ENCODE results near the gene DAPK2. TPM values are rescaled to one million over a fixed set of nuclear protein-coding genes. Genes with fewer than 3 reads are reported as not detected.

The DAPK2 gene
- total RNA-seq, 1 donor from 2014 or later, result 13.5 TPM

GRCh38 chr15:63998489-63998888 lies 47.8 kb downstream of the DAPK2 start:
- DNase-seq (ENCODE audit: low read depth in 2 of 2), result peak in 1 of 2 donors; percentile 13

- no peak for DNase-seq (ENCODE audit: low read depth in 2 of 2)
These were observed 48.4 kb downstream of the DAPK2 start for GRCh38 chr15:63997715-63998442.

- no peak for DNase-seq (ENCODE audit: low read depth in 2 of 2)
These were observed 49.4 kb downstream of the DAPK2 start for GRCh38 chr15:63996794-63997357.

- DNase-seq (ENCODE audit: low read depth in 2 of 2), result no peak
These were observed 50.5 kb downstream of the DAPK2 start for GRCh38 chr15:63995789-63996188.

GRCh38 chr15:63994073-63994600 lies 52.1 kb downstream of the DAPK2 start:
- DNase-seq (ENCODE audit: low read depth in 2 of 2), result no peak

GRCh38 chr15:63992300-63992699 lies 54.0 kb downstream of the DAPK2 start:
- no peak for DNase-seq (ENCODE audit: low read depth in 2 of 2)

- DNase-seq (ENCODE audit: low read depth in 2 of 2), result peak; percentile 32 to 41
These were observed 54.6 kb downstream of the DAPK2 start for GRCh38 chr15:63991706-63992105.

GRCh38 chr15:63990454-63990853 lies 55.8 kb downstream of the DAPK2 start:
- DNase-seq (ENCODE audit: low read depth in 2 of 2), result peak in 1 of 2 donors; percentile 41

- DNase-seq (ENCODE audit: low read depth in 2 of 2), result no peak
These were observed 58.4 kb downstream of the DAPK2 start for GRCh38 chr15:63987796-63988378.

- no peak for DNase-seq (ENCODE audit: low read depth in 2 of 2)
These were observed 59.4 kb downstream of the DAPK2 start for GRCh38 chr15:63986751-63987341.

GRCh38 chr15:63986185-63986680 lies 60.1 kb downstream of the DAPK2 start:
- DNase-seq (ENCODE audit: low read depth in 2 of 2), result no peak

GRCh38 chr15:63985221-63986184 lies 60.8 kb downstream of the DAPK2 start:
- peak; percentile 11 to 83 for DNase-seq (ENCODE audit: low read depth in 2 of 2)

GRCh38 chr15:63984331-63984730 lies 62.0 kb downstream of the DAPK2 start:
- no peak for DNase-seq (ENCODE audit: low read depth in 2 of 2)

GRCh38 chr15:63983061-63983711 lies 63.1 kb downstream of the DAPK2 start:
- peak; percentile 32 to 51 for DNase-seq (ENCODE audit: low read depth in 2 of 2)

- no peak for DNase-seq (ENCODE audit: low read depth in 2 of 2)
These were observed 63.9 kb downstream of the DAPK2 start for GRCh38 chr15:63982381-63982854.

GRCh38 chr15:63981596-63982320 lies 64.5 kb downstream of the DAPK2 start:
- DNase-seq (ENCODE audit: low read depth in 2 of 2), result no peak

GRCh38 chr15:63979262-63979793 lies 67.0 kb downstream of the DAPK2 start:
- no peak for DNase-seq (ENCODE audit: low read depth in 2 of 2)

- DNase-seq (ENCODE audit: low read depth in 2 of 2), result no peak
These were observed 67.6 kb downstream of the DAPK2 start for GRCh38 chr15:63978511-63979261.

- no peak for DNase-seq (ENCODE audit: low read depth in 2 of 2)
These were observed 69.2 kb downstream of the DAPK2 start for GRCh38 chr15:63977119-63977518.
